22Rv1 (cell line): ENCODE results near the gene PRR29.

ENCODE experiments used
- ZFX ChIP-seq: fragments of 450-650 bp; IDR thresholded peaks from 2 replicates; pipeline ENCODE4 v1.6.1; 2017; ENCODE audit warnings: antibody characterized with exemption, borderline replicate concordance
- TF ChIP-seq, protein P1 (sequence below): fragments of 450-650 bp; IDR thresholded peaks from 2 replicates; pipeline ENCODE4 v1.5.1; 2017; ENCODE audit warnings: mild to moderate bottlenecking

DNA sequence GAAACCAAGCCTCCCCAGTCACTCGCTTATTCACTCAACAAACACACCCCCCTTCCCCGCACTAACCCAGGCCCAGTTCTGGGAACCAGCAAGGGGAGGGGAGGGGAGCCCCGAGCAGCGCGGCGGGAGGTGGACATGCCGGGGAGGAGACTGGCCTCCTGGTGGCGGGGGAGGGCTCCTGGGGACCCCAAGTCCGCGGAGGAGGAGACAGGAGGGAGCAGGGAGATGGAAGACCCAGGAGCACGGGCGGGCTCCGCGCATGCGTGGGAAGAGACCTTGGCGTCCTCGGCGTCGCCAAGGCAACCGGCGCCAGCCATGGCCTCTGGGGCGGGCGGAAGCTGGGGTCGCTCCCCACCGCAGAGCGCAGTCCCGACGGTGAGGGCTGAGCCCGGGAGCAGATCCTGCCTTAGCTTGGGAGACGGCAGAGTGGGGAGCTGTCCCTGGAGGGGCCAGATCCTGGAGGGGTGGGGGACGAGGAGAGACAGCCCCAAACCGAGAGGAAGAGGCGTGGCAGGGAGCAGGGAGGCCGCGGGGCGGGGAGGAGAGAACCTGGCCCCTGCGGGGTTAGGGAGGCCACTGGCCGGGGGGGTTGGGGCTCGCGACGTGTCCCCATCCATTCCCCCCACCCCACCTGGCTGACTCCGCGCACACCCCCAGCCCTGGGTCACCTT is at the start of gene PRR29:
- TF ChIP-seq, protein P1, sequence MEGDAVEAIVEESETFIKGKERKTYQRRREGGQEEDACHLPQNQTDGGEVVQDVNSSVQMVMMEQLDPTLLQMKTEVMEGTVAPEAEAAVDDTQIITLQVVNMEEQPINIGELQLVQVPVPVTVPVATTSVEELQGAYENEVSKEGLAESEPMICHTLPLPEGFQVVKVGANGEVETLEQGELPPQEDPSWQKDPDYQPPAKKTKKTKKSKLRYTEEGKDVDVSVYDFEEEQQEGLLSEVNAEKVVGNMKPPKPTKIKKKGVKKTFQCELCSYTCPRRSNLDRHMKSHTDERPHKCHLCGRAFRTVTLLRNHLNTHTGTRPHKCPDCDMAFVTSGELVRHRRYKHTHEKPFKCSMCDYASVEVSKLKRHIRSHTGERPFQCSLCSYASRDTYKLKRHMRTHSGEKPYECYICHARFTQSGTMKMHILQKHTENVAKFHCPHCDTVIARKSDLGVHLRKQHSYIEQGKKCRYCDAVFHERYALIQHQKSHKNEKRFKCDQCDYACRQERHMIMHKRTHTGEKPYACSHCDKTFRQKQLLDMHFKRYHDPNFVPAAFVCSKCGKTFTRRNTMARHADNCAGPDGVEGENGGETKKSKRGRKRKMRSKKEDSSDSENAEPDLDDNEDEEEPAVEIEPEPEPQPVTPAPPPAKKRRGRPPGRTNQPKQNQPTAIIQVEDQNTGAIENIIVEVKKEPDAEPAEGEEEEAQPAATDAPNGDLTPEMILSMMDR = no peak
- TF ChIP-seq ZFX = no peak
